ENCODE results near the gene AIPL1. TPM values are rescaled to one million over a fixed set of nuclear protein-coding genes. Genes with fewer than 3 reads are reported as not detected.

The AIPL1 gene
- total and polyA plus RNA-seq, 2 donors from 2014 or later: not detected

DNA sequence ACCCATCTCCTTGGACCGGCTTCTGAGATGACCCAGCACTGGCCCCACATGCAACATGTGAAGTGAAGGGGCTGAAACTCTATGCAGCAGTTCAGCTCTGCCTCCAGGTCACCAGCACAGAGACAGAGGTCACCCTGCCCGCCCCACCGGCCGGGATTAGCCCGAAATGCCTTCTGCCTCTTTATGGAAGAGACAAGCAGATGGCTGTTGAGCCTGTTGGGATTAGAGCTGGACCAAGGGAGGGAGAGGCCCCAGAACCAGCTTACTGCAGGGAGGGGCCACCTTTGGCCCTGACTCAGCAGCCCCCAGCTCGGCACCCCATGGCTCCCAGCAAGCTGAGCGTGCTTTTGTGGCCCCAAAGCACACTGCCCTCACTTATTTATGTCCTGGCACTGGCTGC is 5.7 kb downstream of the AIPL1 start:
- Histone ChIP-seq H3K9me3 (ENCODE audit: control insufficient read depth in 2 of 3, insufficient read depth in 1 of 3, low read length in 3 of 3) (no peaks in the 10 kb centered on the region), H3K27ac (ENCODE audit: low read depth in 2 of 2, low read length in 2 of 2) (no peak overlapping the region), H3K27me3 (ENCODE audit: control insufficient read depth, insufficient read depth, low read length) (no peaks in the 10 kb centered on the region), H3K36me3 (ENCODE audit: control insufficient read depth in 2 of 3, insufficient read depth in 3 of 3, low read length in 3 of 3) (no peaks in the 10 kb centered on the region), H3K4me3 (ENCODE audit: low read length in 3 of 3) (no peak overlapping the region), H3K4me1 (ENCODE audit: control insufficient read depth in 2 of 3, insufficient read depth in 2 of 3, low read depth in 1 of 3, low read length in 3 of 3) (no peaks in the 10 kb centered on the region), H3K9ac (ENCODE audit: low read length in 3 of 3) (no peak overlapping the region)
- FAIRE-seq (no peak), DNase-seq (no peak)
- intact Hi-C loops (cut with DNase I): no loop called here
- TF ChIP-seq, protein P1, sequence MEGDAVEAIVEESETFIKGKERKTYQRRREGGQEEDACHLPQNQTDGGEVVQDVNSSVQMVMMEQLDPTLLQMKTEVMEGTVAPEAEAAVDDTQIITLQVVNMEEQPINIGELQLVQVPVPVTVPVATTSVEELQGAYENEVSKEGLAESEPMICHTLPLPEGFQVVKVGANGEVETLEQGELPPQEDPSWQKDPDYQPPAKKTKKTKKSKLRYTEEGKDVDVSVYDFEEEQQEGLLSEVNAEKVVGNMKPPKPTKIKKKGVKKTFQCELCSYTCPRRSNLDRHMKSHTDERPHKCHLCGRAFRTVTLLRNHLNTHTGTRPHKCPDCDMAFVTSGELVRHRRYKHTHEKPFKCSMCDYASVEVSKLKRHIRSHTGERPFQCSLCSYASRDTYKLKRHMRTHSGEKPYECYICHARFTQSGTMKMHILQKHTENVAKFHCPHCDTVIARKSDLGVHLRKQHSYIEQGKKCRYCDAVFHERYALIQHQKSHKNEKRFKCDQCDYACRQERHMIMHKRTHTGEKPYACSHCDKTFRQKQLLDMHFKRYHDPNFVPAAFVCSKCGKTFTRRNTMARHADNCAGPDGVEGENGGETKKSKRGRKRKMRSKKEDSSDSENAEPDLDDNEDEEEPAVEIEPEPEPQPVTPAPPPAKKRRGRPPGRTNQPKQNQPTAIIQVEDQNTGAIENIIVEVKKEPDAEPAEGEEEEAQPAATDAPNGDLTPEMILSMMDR (IDR thresholded peaks at IDR 0.05; ENCODE audit: borderline replicate concordance, extremely low read depth, insufficient read depth): no peak

- intact Hi-C loops (cut with DNase I): no loop called here
- FAIRE-seq: no peak
- Histone ChIP-seq H3K4me3 (ENCODE audit: low read length in 3 of 3) (no peak overlapping the region), H3K9ac (ENCODE audit: low read length in 3 of 3) (no peak overlapping the region), H3K9me3 (ENCODE audit: control insufficient read depth in 2 of 3, insufficient read depth in 1 of 3, low read length in 3 of 3) (no peaks in the 10 kb centered on the region), H3K27ac (ENCODE audit: low read depth in 2 of 2, low read length in 2 of 2) (no peak overlapping the region), H3K4me1 (ENCODE audit: control insufficient read depth in 2 of 3, insufficient read depth in 2 of 3, low read depth in 1 of 3, low read length in 3 of 3) (no peaks in the 10 kb centered on the region), H3K27me3 (ENCODE audit: control insufficient read depth, insufficient read depth, low read length) (no peaks in the 10 kb centered on the region), H3K36me3 (ENCODE audit: control insufficient read depth in 2 of 3, insufficient read depth in 3 of 3, low read length in 3 of 3) (no peaks in the 10 kb centered on the region)
- TF ChIP-seq, protein P1 (IDR thresholded peaks at IDR 0.05; ENCODE audit: borderline replicate concordance, extremely low read depth, insufficient read depth): no peak
- no peak for DNase-seq
Measured at GRCh38 chr17:6428207-6428965, 6.5 kb downstream of the AIPL1 start.

- Histone ChIP-seq H3K27ac (ENCODE audit: low read depth in 2 of 2, low read length in 2 of 2) (no peak overlapping the region), H3K4me1 (ENCODE audit: control insufficient read depth in 2 of 3, insufficient read depth in 2 of 3, low read depth in 1 of 3, low read length in 3 of 3) (no peaks in the 10 kb centered on the region), H3K36me3 (ENCODE audit: control insufficient read depth in 2 of 3, insufficient read depth in 3 of 3, low read length in 3 of 3) (no peaks in the 10 kb centered on the region), H3K4me3 (ENCODE audit: low read length in 3 of 3) (no peak overlapping the region), H3K27me3 (ENCODE audit: control insufficient read depth, insufficient read depth, low read length) (no peaks in the 10 kb centered on the region), H3K9me3 (ENCODE audit: control insufficient read depth in 2 of 3, insufficient read depth in 1 of 3, low read length in 3 of 3) (no peaks in the 10 kb centered on the region), H3K9ac (ENCODE audit: low read length in 3 of 3) (no peak overlapping the region)
- FAIRE-seq: no peak
- intact Hi-C loops (cut with DNase I): no loop called here
- TF ChIP-seq, protein P1 (IDR thresholded peaks at IDR 0.05; ENCODE audit: borderline replicate concordance, extremely low read depth, insufficient read depth): no peak
- no peak for DNase-seq
Measured at GRCh38 chr17:6427279-6427781, 7.6 kb downstream of the AIPL1 start.

All from kidney (tissue), 14 donors.